ENCODE data around the gene RFXANK. TPM values are rescaled to one million over a fixed set of nuclear protein-coding genes. Genes with fewer than 3 reads are reported as not detected.

The RFXANK gene
- total RNA-seq, 1 experiment from 2014 or later: 81.8 TPM

GRCh38 chr19:19185853-19186740, 6.0 kb upstream of the RFXANK start:
- H3K23ac ChIP-seq (ENCODE audit: insufficient read length, low read depth, low read length): no peak overlapping the region
- H2BK12ac ChIP-seq (ENCODE audit: insufficient read length, low read depth, low read length): no peak overlapping the region
- H3K56ac ChIP-seq (ENCODE audit: insufficient read length, low read depth, low read length): no peak overlapping the region
- H3K79me1 ChIP-seq (ENCODE audit: insufficient read depth, low read depth, low read length, poor library complexity, severe bottlenecking): no peaks in the 10 kb centered on the region
- no peak overlapping the region for H4K8ac ChIP-seq (replicated peaks; ENCODE audit: insufficient read length, low read depth, low read length)
- no peak overlapping the region for H4K91ac ChIP-seq (ENCODE audit: insufficient read length, low read depth, low read length)
- no peak overlapping the region for H2BK20ac ChIP-seq (ENCODE audit: low read depth, low read length, poor library complexity, severe bottlenecking)
- H2BK15ac ChIP-seq (ENCODE audit: low read depth, low read length): no peak overlapping the region
- no peak overlapping the region for H2AFZ ChIP-seq (ENCODE audit: low read length)
- no peak overlapping the region for H4K5ac ChIP-seq (ENCODE audit: insufficient read length, low read depth, low read length)
- H3K14ac ChIP-seq (ENCODE audit: insufficient read depth, low read length): no peak overlapping the region
- peak; percentile 91 for DNase-seq
- no peaks in the 10 kb centered on the region for H3K4me1 ChIP-seq (ENCODE audit: insufficient read depth, low read length)
- peaks cover 8 to 17% (median 17%) of the 10 kb centered on the region in 3 experiments; a peak in 6 of 7 replicates for H3K36me3 Mint-ChIP-seq (ENCODE audit: insufficient read depth in 1 of 3, low read depth in 3 of 3)
- WGBS (ENCODE audit: extremely low coverage, insufficient read length, low lambda C conversion rate): no CpG with 5 or more reads among the region's 9 CpGs
- no peaks in the 10 kb centered on the region for H3K9me3 Mint-ChIP-seq
- H4K20me1 ChIP-seq (ENCODE audit: control insufficient read depth, insufficient read depth, insufficient read length): no peaks in the 10 kb centered on the region
- TF ChIP-seq CTCF (conservative IDR thresholded peaks at IDR 0.05): peak; percentile 96
- no peak overlapping the region for H2AK5ac ChIP-seq (ENCODE audit: insufficient read length, low read length)
- H3K27ac ChIP-seq (ENCODE audit: insufficient read length, low read depth, low read length): no peak overlapping the region
- no peaks in the 10 kb centered on the region; the same call in 1 of the 2 replicates for H3K79me2 ChIP-seq (ENCODE audit: insufficient read depth, low read length)
- peak overlapping the region; percentile 33 to 93 (median 74); a peak in 5 of 7 replicates for H3K27ac Mint-ChIP-seq
- no peaks in the 10 kb centered on the region for H3K27me3 Mint-ChIP-seq (ENCODE audit: low read depth)
- no peaks in the 10 kb centered on the region for H3K27me3 ChIP-seq (ENCODE audit: insufficient read depth, low read length)
- H3K4me2 ChIP-seq (ENCODE audit: insufficient read depth, insufficient read length, low read length): no peak overlapping the region
- H3K9me3 ChIP-seq (ENCODE audit: control insufficient read depth, low read depth, low read length): no peaks in the 10 kb centered on the region
- H3K4me3 Mint-ChIP-seq: no peak overlapping the region
- H3K9ac ChIP-seq (ENCODE audit: extremely low read depth, insufficient read length, low read length): no peak overlapping the region
- H2BK5ac ChIP-seq (ENCODE audit: insufficient read length, low read length): no peak overlapping the region
- no peak overlapping the region for H3K18ac ChIP-seq (ENCODE audit: insufficient read length, low read depth, low read length)
- H3K4ac ChIP-seq (ENCODE audit: low read depth, low read length): no peak overlapping the region
- H2BK120ac ChIP-seq (ENCODE audit: low read depth, low read length, poor library complexity, severe bottlenecking): no peak overlapping the region
- H3K4me1 Mint-ChIP-seq: peaks cover 0 to 3% of the 10 kb centered on the region in 2 experiments; a peak in 3 of 4 replicates
- no peaks in the 10 kb centered on the region for H3K23me2 ChIP-seq (ENCODE audit: insufficient read length, low read depth, low read length, poor library complexity, severe bottlenecking)
- H3T11ph ChIP-seq (ENCODE audit: low read length): no peak overlapping the region
